Adipose tissue (tissue), 3 donors: Measurements from ENCODE around the gene LARGE1. TPM values are rescaled to one million over a fixed set of nuclear protein-coding genes. Genes with fewer than 3 reads are reported as not detected.

Experiments
- H3K27ac ChIP-seq: one replicate; pipeline ENCODE4 v1.5.1; 2013; ENCODE audit warnings: low read depth, low read length
- WGBS, 3 donors: extraction: QIAGEN DNeasy Blood & Tissue Kit; methylation state at CpG; one replicate each; pipeline ENCODE4 v1.1.7; 2013; 5-methylcytosine and 5-hydroxymethylcytosine counted together
- polyA plus RNA-seq, 3 donors: library from polyadenylated mRNA; stranded (reverse); fragments of 200-250 nt; gene quantifications; one replicate each; pipeline ENCODE4 v1.2.3, GENCODE V29; 2013
- donor health status: healthy with polysubstance abuse.
- donor health status: Bipolar disorder and iron deficiency.
- donor health status: healthy.

LARGE1 gene
- 1 to 10 TPM; 4.0 to 7.9 (median 7.7) TPM for polyA plus RNA-seq

DNA sequence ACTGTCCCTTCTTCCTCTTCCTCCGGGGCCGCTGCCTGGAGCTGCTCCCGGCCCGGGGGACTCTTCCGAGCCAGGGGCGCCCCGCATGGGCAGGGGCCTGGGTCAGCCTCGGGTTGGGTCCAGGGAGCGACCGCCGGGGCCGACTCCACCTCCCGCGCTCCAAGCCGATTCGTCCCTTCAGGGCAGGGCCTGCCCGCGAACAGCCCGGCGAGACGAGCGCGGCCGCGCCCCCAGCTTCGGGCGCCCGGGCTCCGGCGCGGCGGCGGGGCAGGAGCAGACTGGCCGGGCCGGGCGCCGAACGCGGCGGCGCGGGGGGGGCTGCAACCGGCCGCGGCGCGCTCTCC lies at the start of gene LARGE1:
TSS of gene LARGE1 (minus strand) at position 280 of the 344 bp plus-strand sequence.
- WGBS, 3 donors = 0% methylated on average over 3 to 40 of the region's 47 CpGs
- no peak within 1 kb of the TSS for H3K27ac ChIP-seq

DNA sequence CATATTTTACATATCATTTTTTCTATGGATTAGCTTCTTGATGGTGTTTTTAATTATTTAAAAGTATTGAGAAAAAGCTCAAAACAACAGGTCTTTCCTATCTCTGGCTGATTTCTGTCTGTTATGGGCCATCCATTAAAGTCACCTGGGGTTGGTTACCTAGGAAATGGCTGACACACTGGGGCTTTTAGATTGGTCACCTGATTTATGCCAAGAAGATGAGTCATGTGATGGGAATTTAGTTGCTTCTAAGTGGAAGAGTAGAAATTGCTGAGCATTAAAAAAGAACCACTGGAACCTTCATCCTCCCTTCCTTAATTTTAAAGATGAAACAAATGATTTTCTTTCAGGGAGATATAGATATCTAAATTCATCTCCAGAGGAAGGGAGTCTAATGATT lies 48.8 kb upstream of the LARGE1 start:
- no peak overlapping the region for H3K27ac ChIP-seq

GRCh38 chr22:33964121-33964520 lies 43.8 kb upstream of the LARGE1 start:
- 65 to 78% (median 68%) methylated on average over 1 of the region's 1 CpG for WGBS, 3 donors
- no peak overlapping the region for H3K27ac ChIP-seq

- WGBS, 3 donors = 85 to 87% (median 87%) methylated on average over 7 of the region's 7 CpGs
- H3K27ac ChIP-seq = no peak overlapping the region
Observed at GRCh38 chr22:33962409-33962808, 42.1 kb upstream of the LARGE1 start.

GRCh38 chr22:33958741-33959140 lies 38.5 kb upstream of the LARGE1 start:
- H3K27ac ChIP-seq = no peak overlapping the region

- no peak overlapping the region for H3K27ac ChIP-seq
- 40 to 66% (median 62%) methylated on average over 4 of the region's 4 CpGs for WGBS, 3 donors
Observed at GRCh38 chr22:33957086-33957485, 36.8 kb upstream of the LARGE1 start.

DNA sequence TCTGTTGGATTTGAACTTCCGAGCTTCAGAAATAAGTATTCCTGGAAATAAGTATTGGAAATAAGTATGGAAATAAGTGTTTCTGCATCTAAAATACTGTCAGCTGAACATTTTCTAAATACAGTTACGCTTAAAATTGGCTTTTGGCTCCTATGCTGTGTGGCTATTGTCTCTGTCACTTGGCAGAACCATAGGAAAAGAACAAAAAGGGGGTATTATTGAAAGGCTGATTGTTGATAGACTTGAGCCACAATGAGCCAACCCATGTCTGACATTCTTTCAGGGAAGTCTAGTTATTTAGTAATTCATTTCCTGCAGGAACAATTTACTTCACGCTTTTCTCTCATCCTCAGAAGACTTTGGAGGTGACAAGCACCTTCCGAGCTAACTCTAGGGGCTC lies 32.5 kb upstream of the LARGE1 start:
- WGBS, 3 donors = 69 to 82% (median 73%) methylated on average over 4 of the region's 4 CpGs
- no peak overlapping the region for H3K27ac ChIP-seq

- no peak overlapping the region for H3K27ac ChIP-seq
- 57 to 76% (median 74%) methylated on average over 5 of the region's 5 CpGs for WGBS, 3 donors
Observed at GRCh38 chr22:33940741-33941140, 20.5 kb upstream of the LARGE1 start.

DNA sequence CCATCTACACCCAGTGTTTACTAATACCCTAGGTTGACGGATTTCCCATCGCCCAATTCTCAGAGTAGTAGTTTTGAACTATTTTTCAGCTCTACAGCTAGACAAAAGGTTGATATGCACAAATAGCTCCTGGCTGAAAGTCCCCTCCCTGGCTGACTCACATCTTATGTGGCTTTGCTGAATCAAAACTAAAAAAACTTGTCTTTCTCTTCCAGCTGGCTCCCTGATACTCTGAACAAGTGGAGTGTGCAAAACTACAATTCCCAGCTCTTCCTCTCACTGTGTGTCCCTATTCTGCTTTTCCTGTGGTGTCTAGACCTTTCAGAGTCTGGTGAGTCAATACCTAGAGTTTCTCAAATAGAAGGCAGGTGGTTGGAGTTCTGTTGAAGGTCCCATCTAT lies 12.7 kb upstream of the LARGE1 start:
- WGBS, 3 donors = 84 to 95% (median 91%) methylated on average over 2 of the region's 2 CpGs
- H3K27ac ChIP-seq = no peak overlapping the region

- no peak overlapping the region for H3K27ac ChIP-seq
- WGBS, 3 donors = 85 to 92% (median 90%) methylated on average over 1 of the region's 1 CpG
Observed at GRCh38 chr22:33931406-33931805, 11.1 kb upstream of the LARGE1 start.

GRCh38 chr22:33927752-33928151 lies 7.5 kb upstream of the LARGE1 start:
- 77 to 91% (median 90%) methylated on average over 5 of the region's 5 CpGs for WGBS, 3 donors
- no peak overlapping the region for H3K27ac ChIP-seq

DNA sequence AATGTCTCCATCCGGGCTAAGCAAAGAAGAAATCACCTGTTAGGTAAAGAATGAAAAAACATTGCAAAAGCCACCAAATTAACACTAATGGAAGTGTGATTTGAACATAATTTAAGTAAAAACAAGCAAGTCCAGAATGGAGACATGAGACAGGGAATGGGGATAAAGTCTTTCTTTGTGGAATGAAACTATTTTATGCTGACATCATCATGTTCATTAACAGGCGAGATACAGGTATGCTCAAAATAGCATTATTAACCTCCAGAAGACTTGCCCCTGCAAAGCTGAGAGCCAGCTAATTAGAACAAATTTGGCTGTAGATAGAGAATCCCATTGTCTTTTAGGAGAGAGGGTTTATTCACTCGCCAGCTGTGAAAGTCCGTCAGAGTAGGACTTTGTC lies 4.9 kb upstream of the LARGE1 start:
- WGBS, 3 donors = 82 to 92% (median 92%) methylated on average over 4 of the region's 4 CpGs
- H3K27ac ChIP-seq = no peak overlapping the region

DNA sequence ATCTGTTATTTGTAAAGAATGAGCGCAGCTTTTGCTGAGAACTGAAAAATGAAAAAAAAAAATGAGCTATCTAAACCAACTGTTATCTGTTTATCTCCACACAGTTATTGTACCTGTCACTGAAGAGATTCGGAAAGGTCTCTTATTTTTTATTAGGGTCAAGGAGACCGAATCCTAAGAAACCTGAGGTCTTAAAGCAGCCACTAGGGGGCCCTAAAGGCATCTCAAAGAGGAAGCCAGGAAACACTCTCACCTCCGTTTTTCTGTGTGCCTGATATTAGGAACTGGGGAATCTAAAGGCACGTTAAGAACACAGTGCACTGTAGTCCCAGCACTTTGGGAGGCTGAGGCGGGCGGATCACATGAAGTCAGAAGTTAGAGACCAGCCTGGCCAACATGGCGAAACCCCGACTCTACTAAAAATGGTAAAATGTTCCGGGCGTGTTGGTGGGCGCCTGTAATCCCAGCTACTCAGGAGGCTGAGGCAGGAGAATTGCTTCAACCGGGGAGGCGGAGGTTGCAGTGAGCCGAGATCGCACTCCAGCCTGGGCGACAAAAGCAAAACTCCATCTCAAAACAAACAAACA lies 3.5 kb upstream of the LARGE1 start:
- no peak overlapping the region for H3K27ac ChIP-seq
- WGBS, 3 donors = 37 to 49% (median 46%) methylated on average over 17 of the region's 17 CpGs

DNA sequence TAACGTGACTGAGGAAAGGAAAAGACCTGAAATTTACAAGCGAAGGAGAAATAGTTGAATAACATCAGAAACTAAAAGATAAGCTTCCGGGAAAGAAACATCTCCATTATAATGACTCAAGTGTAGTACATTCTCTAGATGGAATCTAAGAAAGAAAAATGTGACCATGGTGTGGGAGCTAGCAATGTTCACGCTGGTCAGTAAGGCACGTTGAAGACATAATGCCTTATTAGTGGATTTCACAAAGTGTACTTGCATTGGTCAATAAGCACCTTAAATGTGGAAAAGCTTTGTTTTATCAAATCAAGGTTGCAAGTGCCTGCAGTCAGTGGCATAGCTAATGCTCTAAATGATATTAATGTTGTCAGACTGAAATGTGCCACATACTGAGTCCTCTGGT lies 2.8 kb upstream of the LARGE1 start:
- H3K27ac ChIP-seq = no peak overlapping the region
- WGBS, 3 donors = 1 to 4% (median 3%) methylated on average over 5 of the region's 5 CpGs

DNA sequence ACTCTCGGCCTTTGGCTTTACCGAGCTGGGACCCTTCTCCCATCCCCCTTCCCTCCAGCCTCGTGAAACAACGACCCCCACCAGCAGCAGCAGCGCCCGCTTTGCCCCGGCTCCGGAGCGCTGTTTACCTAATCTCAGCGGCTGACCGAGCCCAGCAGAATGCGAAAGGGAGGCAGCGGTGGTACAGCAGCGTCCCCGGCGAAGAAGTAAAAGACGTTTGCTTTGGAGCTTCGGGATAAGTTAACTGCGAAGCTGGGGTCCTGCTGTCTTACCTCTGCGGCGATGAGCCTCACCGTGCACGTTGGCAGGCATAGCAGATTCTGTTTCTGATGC lies 2.0 kb upstream of the LARGE1 start:
- WGBS, 3 donors = 0 to 1% (median 0%) methylated on average over 22 to 23 of the region's 23 CpGs
- no peak overlapping the region for H3K27ac ChIP-seq

GRCh38 chr22:33921525-33922348 lies 1.5 kb upstream of the LARGE1 start:
- WGBS, 3 donors = 0 to 1% (median 1%) methylated on average over 40 to 52 of the region's 52 CpGs
- peak overlapping the region; percentile 17 for H3K27ac ChIP-seq

GRCh38 chr22:33920927-33921524 lies 750 bp upstream of the LARGE1 start:
- H3K27ac ChIP-seq = no peak overlapping the region
- 0 to 1% (median 0%) methylated on average over 44 to 69 of the region's 69 CpGs for WGBS, 3 donors

DNA sequence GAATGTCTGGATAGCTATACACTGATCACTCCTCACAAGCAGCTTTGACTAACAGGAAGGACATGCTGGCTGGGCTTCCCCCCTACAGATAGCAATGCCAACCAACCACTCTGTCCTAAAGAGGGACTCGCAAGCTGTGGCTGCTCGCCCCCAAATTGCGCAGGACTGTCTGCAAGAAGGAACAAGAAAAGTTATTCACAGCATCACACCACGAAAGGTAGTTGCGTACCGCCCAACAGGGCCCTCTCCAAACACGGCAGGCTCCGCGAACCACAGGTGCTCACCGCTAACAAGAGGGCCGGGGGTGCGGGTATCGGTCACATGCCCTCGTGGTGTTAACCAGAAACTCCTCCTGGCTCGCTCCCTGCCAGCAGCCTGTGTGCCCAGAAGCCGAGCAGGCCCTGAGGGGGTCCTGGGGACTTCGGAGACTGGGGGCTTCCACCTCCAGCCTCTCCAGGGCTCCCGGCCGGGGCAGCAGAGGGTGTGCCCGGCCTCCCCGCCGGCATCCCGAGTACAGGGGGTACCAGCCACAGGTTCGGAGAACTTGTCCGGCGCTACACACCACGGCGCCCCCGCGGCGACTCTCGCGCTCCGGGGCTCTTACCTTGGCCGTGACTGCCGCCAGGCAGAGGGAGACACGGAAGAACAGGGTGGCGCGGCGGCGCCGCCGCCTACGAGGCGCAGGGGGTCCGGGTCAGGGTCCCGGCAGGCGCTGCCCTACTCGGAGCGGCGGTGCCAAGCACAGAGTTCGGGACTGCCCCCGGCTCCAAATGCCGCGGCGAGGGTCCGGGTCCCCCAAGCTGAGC lies 682 bp downstream of the LARGE1 start:
- whole genome bisulfite sequencing, 3 donors = 1% methylated on average over 51 to 57 of the region's 57 CpGs
- no peak overlapping the region for H3K27ac ChIP-seq

GRCh38 chr22:33918676-33919365 lies 1.5 kb downstream of the LARGE1 start:
- no peak overlapping the region for H3K27ac ChIP-seq
- WGBS, 3 donors = 55 to 63% (median 60%) methylated on average over 10 of the region's 10 CpGs
